Measurements from ENCODE around the gene CHRNG. TPM values are rescaled to one million over a fixed set of nuclear protein-coding genes. Genes with fewer than 3 reads are reported as not detected.

The CHRNG gene
- total and polyA plus RNA-seq, 2 donors (not counting 3 experiments of a cell fraction or from before 2014, with no cell fraction given): not detected

DNA sequence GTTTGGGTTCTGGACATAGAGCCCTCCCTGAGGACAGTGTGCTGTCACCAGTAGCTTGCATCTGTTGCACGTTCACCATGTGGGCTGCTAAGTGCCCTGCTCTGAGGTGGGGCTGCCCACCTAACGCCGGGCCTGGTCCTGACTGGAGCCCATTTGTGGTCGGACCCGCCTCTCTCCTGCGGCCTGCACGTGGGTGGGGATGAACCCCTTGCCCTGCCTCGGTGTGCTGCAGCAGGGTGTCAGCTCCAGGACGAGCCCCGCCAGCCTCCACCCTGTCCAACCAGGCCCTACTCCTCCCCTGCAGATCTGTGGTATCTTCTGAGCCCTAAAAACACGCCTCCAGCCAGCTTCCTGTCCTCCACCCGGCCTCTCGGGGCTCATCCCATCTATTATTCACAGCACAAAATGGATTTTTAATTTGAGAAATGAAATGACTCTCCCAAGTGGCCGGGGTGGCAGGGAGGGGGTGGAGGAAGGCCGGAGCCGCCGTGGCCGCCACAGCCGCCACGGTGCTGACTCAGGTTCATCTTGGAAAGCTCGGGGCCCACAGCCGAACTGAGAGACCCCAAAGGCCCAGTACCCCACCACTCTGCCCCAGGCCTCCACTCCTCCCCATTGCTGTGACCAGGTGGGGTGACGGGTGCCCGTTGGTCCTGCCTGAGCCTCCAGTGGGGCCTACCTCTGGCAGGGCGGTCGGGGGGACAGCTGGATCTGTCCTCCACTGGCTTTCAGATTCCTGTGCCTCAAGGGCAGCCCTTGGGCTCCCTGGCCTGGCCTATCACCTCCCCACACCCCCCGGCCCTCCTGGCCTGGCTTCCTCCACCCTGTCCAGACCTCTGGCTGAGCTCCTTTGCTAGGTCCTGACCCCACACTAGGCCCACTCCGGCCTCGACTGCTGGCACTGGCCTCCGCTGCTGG, 49.0 kb upstream of the CHRNG start:
- POLR2A ChIA-PET: no interaction called here
- Histone ChIP-seq H4K20me1 (replicated peaks; ENCODE audit: control insufficient read depth, extremely low read depth, insufficient read depth, low read length) (no peaks in the 10 kb centered on the region), H3K9me1 (replicated peaks; ENCODE audit: control insufficient read depth, extremely low read depth, insufficient read depth, low read length) (no peaks in the 10 kb centered on the region), H2AFZ (ENCODE audit: low read depth, low read length) (no peak overlapping the region), H3K27ac (ENCODE audit: insufficient read depth, low read depth, low read length) (no peak overlapping the region), H3K4me1 (ENCODE audit: control insufficient read depth, extremely low read depth, insufficient read depth, low read length) (no peaks in the 10 kb centered on the region), H3K27me3 (ENCODE audit: control insufficient read depth in 2 of 2, insufficient read depth in 2 of 2, low read length in 2 of 2) (peaks cover 23 to 35% of the 10 kb centered on the region in 2 experiments), H3K4me2 (ENCODE audit: insufficient read depth, low read length) (no peak overlapping the region), H3K4me3 (replicated peaks in 1 of 3; ENCODE audit: insufficient read depth in 1 of 3, low read depth in 1 of 3, low read length in 3 of 3) (no peak overlapping the region), H3K79me2 (ENCODE audit: control insufficient read depth, insufficient read depth, low read length) (no peaks in the 10 kb centered on the region), H3K9ac (replicated peaks; ENCODE audit: extremely low read depth, insufficient read depth, low read length) (no peak overlapping the region), H3K36me3 (ENCODE audit: control insufficient read depth in 2 of 2, extremely low read depth in 1 of 2, insufficient read depth in 2 of 2, low read length in 2 of 2) (no peaks in the 10 kb centered on the region), H3K9me3 (replicated peaks; ENCODE audit: control insufficient read depth, insufficient read depth, low read length) (no peaks in the 10 kb centered on the region)
- DNase-seq (ENCODE audit: low read depth, low spot score): no peak
- dilution Hi-C loops (cut with MboI; ENCODE audit: extremely low pct_ligation_motif_present, low sequenced_read_pairs) (no loop called here), intact Hi-C loops (cut with micrococcal nuclease) (no loop called here)
- BruUV-seq (replicated peaks): no TSS peak
- CTCF ChIA-PET: interaction anchor here (1.2 kb wide), 1 partner anchor 65 kb away, joined by 4 read pairs; no protein-coding TSS in a partner anchor
- TF ChIP-seq, protein P1, sequence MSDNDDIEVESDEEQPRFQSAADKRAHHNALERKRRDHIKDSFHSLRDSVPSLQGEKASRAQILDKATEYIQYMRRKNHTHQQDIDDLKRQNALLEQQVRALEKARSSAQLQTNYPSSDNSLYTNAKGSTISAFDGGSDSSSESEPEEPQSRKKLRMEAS (IDR thresholded peaks at IDR 0.05; ENCODE audit: insufficient read depth, insufficient read length): no peak
- no peak for TF ChIP-seq EZH2 (IDR thresholded peaks at IDR 0.05; ENCODE audit: borderline replicate concordance, low read depth, low read length, severe bottlenecking)
- TF ChIP-seq CTCF (IDR thresholded peaks at IDR 0.05; ENCODE audit: extremely low read depth in 1 of 2, insufficient read depth in 1 of 2, low read depth in 1 of 2, low read length in 2 of 2): no peak
- no peak for TF ChIP-seq FOS (IDR thresholded peaks at IDR 0.05; ENCODE audit: borderline replicate concordance, insufficient read depth, low read length)
- no peak for TF ChIP-seq POLR2AphosphoS5 (IDR thresholded peaks at IDR 0.05; ENCODE audit: insufficient read depth, low read depth, low read length)
- no peak for TF ChIP-seq POLR2A (IDR thresholded peaks at IDR 0.05; ENCODE audit: low read depth, low read length)
- no peak for TF ChIP-seq MYC (IDR thresholded peaks at IDR 0.05; ENCODE audit: low read depth, low read length)
- TF ChIP-seq JUN (IDR thresholded peaks at IDR 0.05; ENCODE audit: borderline replicate concordance, insufficient read depth, insufficient read length, low read depth): no peak
- no peak for TF ChIP-seq GATA2 (IDR thresholded peaks at IDR 0.05; ENCODE audit: insufficient read depth, insufficient read length, low read depth, low read length)
- no peak for FAIRE-seq

Data from endothelial cell of umbilical vein (primary cell).